Nephron (organoid): ENCODE results near the gene ZNF764.

ENCODE experiments used
- H3K27ac Mint-ChIP-seq, 3 experiments: 2 replicates each; pipeline ENCODE4 v1.8.0; 2020; ENCODE audit warnings: mixed read lengths in 3 of 3, mild to moderate bottlenecking in 2 of 3, moderate library complexity in 1 of 3
- H3K27me3 Mint-ChIP-seq: 2 replicates; pipeline ENCODE4 v1.8.0; 2021; ENCODE audit warnings: low read depth, mild to moderate bottlenecking, moderate library complexity, mixed read lengths
- H3K36me3 Mint-ChIP-seq: 2 replicates; pipeline ENCODE4 v1.8.0; 2020; ENCODE audit warnings: low read depth, mixed read lengths
- H3K4me1 Mint-ChIP-seq: 2 replicates; pipeline ENCODE4 v1.8.0; 2020; ENCODE audit warnings: mixed read lengths
- H3K4me3 Mint-ChIP-seq, 3 experiments: 2 replicates each; pipeline ENCODE4 v1.8.0; 2020; ENCODE audit warnings: mild to moderate bottlenecking in 3 of 3, mixed read lengths in 3 of 3, moderate library complexity in 2 of 3
- H3K9me3 Mint-ChIP-seq: 2 replicates; pipeline ENCODE4 v1.8.0; 2020; ENCODE audit warnings: mixed read lengths
- CTCF ChIP-seq, 3 experiments: fragments of 200-600 bp; sonication (generic); IDR thresholded peaks; one replicate each; pipeline ENCODE4 v1.5.0; 2021; ENCODE audit warnings: antibody characterized with exemption in 3 of 3; ENCODE audit not compliant: unreplicated experiment in 3 of 3

Gene ZNF764

GRCh38 chr16:30562021-30562420, 3.8 kb upstream of the ZNF764 start:
- Mint-ChIP-seq H3K27ac (no peak overlapping the region), H3K9me3 (no peaks in the 10 kb centered on the region), H3K4me3 (no peak overlapping the region), H3K36me3 (no peaks in the 10 kb centered on the region), H3K4me1 (peaks cover 4% of the 10 kb centered on the region), H3K27me3 (peaks cover 5% of the 10 kb centered on the region)
- no peak for TF ChIP-seq CTCF (IDR thresholded peaks at IDR 0.05; ENCODE audit: unreplicated experiment in 3 of 3)

DNA sequence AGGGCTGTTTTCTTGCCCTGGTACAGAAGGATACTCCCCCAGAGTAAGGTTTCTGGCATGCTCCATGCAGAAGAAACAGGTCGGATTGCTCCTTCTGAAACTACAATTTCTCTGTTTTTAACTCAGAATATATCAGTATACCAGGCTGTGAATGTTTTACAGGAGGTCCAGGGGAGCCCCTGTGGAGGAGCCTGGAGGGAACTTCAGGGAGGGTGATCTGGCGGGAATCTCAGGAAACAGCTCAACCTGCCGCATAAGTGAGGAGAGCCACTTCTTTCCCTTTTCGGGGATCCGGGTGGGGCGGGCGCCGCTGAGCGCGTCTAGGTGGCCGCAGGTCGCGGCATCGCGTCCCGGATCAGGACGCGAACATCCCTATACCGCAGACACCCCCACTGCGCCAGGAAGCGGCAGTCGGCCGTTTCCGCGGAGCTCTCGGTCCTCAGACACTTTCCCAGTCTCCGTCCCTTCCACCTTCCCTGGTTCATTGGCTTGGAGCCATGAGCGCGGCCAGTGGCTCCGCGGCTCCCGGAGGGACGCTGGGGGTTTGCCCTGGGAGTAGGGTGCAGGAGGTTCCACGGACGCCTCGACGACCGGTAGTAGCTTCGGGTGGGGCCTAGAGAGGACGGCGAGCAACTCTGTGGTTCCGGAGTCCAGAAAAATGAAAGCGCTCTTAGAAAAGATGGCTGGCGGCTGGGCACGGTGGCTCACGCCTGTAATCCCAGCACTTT, 3.1 kb upstream of the ZNF764 start:
- Mint-ChIP-seq H3K4me3 (peak overlapping the region; percentile 22 to 71 (median 52)), H3K27me3 (no peaks in the 10 kb centered on the region), H3K9me3 (no peaks in the 10 kb centered on the region), H3K36me3 (peaks cover 2% of the 10 kb centered on the region), H3K4me1 (peaks cover 6% of the 10 kb centered on the region), H3K27ac (peak overlapping the region; percentile 71 to 91 (median 90))
- no peak for TF ChIP-seq CTCF (IDR thresholded peaks at IDR 0.05; ENCODE audit: unreplicated experiment in 3 of 3)

- H3K4me3 Mint-ChIP-seq = peak overlapping the region; percentile 62 to 74 (median 68)
- no peaks in the 10 kb centered on the region for H3K9me3 Mint-ChIP-seq
- peaks cover 10% of the 10 kb centered on the region for H3K4me1 Mint-ChIP-seq
- peaks cover 6% of the 10 kb centered on the region for H3K36me3 Mint-ChIP-seq
- no peaks in the 10 kb centered on the region for H3K27me3 Mint-ChIP-seq
- H3K27ac Mint-ChIP-seq = peak overlapping the region; percentile 65 to 92 (median 74)
- no peak for TF ChIP-seq CTCF (IDR thresholded peaks at IDR 0.05; ENCODE audit: unreplicated experiment in 3 of 3)
Measured at GRCh38 chr16:30559690-30560089, 1.5 kb upstream of the ZNF764 start.

- H3K4me3 Mint-ChIP-seq = peak overlapping the region; percentile 90 to 95 (median 94)
Measured at GRCh38 chr16:30558789-30559377, 709 bp upstream of the ZNF764 start.

DNA sequence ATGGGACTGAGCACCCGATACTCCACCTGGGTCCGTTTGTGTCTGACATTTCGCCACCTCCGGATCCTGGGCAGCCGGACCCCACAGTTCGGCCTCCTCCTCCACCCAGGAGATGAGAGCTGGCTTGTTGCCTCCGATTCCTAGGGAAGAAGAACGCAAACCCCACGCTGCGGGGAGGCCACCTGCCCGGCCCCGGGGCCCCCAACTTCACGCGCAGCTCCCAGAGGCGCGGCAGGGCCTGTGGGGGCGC, 542 bp downstream of the ZNF764 start:
- Mint-ChIP-seq H3K36me3 (peaks cover 25% of the 10 kb centered on the region), H3K4me1 (peaks cover 22% of the 10 kb centered on the region), H3K9me3 (no peaks in the 10 kb centered on the region), H3K4me3 (peak overlapping the region; percentile 90 to 94 (median 91)), H3K27ac (peak overlapping the region; percentile 74 to 93 (median 89)), H3K27me3 (no peaks in the 10 kb centered on the region)
- TF ChIP-seq CTCF (IDR thresholded peaks at IDR 0.05; ENCODE audit: unreplicated experiment in 3 of 3) = no peak

More at GRCh38 chr16:30558789-30559377, 709 bp upstream of the ZNF764 start:
- Mint-ChIP-seq H3K27me3 (no peaks in the 10 kb centered on the region), H3K36me3 (peaks cover 14% of the 10 kb centered on the region), H3K4me1 (peaks cover 16% of the 10 kb centered on the region), H3K27ac (peak overlapping the region; percentile 65 to 98 (median 92)), H3K9me3 (no peaks in the 10 kb centered on the region)
- TF ChIP-seq CTCF (IDR thresholded peaks at IDR 0.05; ENCODE audit: unreplicated experiment in 3 of 3) = no peak

DNA sequence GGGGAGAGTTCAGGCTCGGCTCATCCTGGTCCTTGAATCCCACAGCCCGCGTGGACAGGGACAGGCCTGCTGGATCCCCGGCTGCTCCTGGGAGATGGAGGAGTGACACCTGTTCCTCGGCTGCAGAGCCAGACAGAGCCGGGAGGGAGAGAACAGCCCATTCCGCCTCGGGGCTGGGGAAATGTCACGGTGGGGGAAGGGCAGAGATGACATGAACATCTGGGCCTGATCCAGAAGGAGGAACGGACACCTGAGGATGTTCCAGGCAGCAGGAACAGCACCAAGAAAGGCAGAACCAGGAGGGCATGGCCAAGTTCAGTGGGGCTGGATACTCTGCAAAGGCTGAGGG, 2.1 kb downstream of the ZNF764 start:
- Mint-ChIP-seq H3K27me3 (no peaks in the 10 kb centered on the region), H3K4me1 (peaks cover 22% of the 10 kb centered on the region), H3K4me3 (peak overlapping the region; percentile 90 to 94 (median 91)), H3K27ac (peak overlapping the region; percentile 86 to 89 (median 88)), H3K9me3 (no peaks in the 10 kb centered on the region), H3K36me3 (peaks cover 28% of the 10 kb centered on the region)
- no peak for TF ChIP-seq CTCF (IDR thresholded peaks at IDR 0.05; ENCODE audit: unreplicated experiment in 3 of 3)
